GM12891 (cell line): Measurements from ENCODE around the gene RPA3.

Source experiments
- DNase-seq: peaks from one replicate; pipeline ENCODE4 v3.0.0; 2011; ENCODE audit warnings: low spot score; ENCODE audit not compliant: insufficient read length
- FAIRE-seq: peaks from 2 replicates; lab custom pipeline; 2011; peaks lifted over from hg19 to GRCh38; lab: Jason Lieb, UNC
- PAX5 ChIP-seq: IDR thresholded peaks from 2 replicates; pipeline ENCODE4 v1.6.1; 2011; ENCODE audit warnings: low read length, moderate library complexity, mild to moderate bottlenecking; ENCODE audit not compliant: insufficient read depth, severe bottlenecking
- POLR2A ChIP-seq: IDR thresholded peaks from 2 replicates; pipeline ENCODE4 v1.6.1; 2011; ENCODE audit warnings: low read depth, low read length, control low read depth
- POLR2AphosphoS5 ChIP-seq: IDR thresholded peaks from 2 replicates; pipeline ENCODE4 v1.6.1; 2011; ENCODE audit warnings: low read depth, low read length, control low read depth
- POU2F2 ChIP-seq: IDR thresholded peaks from 2 replicates; pipeline ENCODE4 v1.6.1; 2011; ENCODE audit warnings: low read depth, mild to moderate bottlenecking, control low read depth, low read length, moderate library complexity
- SPI1 ChIP-seq: IDR thresholded peaks from 2 replicates; pipeline ENCODE4 v1.6.1; 2011; ENCODE audit warnings: low read depth, low read length, control low read depth
- TAF1 ChIP-seq: IDR thresholded peaks from 2 replicates; pipeline ENCODE4 v1.6.1; 2011; ENCODE audit warnings: low read depth, low read length, control low read depth

RPA3 gene

GRCh38 chr7:7706556-7707172, 11.7 kb downstream of the RPA3 start:
- DNase-seq (no peak), FAIRE-seq (peak; percentile 41)
- no peak for TF ChIP-seq PAX5
- no peak for TF ChIP-seq POLR2A
- TF ChIP-seq SPI1, result no peak
- no peak for TF ChIP-seq TAF1
- no peak for TF ChIP-seq POU2F2
- no peak for TF ChIP-seq POLR2AphosphoS5

GRCh38 chr7:7706101-7706511, 12.3 kb downstream of the RPA3 start:
- TF ChIP-seq SPI1, result peak; percentile 53; the same call in 1 of the 2 replicates
- no peak for TF ChIP-seq POLR2AphosphoS5
- no peak for TF ChIP-seq POU2F2
- no peak for TF ChIP-seq POLR2A
- FAIRE-seq, result peak; percentile 62
- no peak for DNase-seq

GRCh38 chr7:7705318-7705717, 13.1 kb downstream of the RPA3 start:
- FAIRE-seq, result peak; percentile 13
- TF ChIP-seq SPI1, result no peak
- no peak for TF ChIP-seq PAX5
- no peak for TF ChIP-seq POLR2A
- no peak for TF ChIP-seq POU2F2
- TF ChIP-seq TAF1, result no peak
- no peak for TF ChIP-seq POLR2AphosphoS5
- no peak for DNase-seq

GRCh38 chr7:7704867-7705266, 13.5 kb downstream of the RPA3 start:
- FAIRE-seq (no peak), DNase-seq (no peak)
- no peak for TF ChIP-seq POLR2A
- TF ChIP-seq POLR2AphosphoS5, result no peak
- no peak for TF ChIP-seq SPI1
- no peak for TF ChIP-seq TAF1
- no peak for TF ChIP-seq POU2F2
- TF ChIP-seq PAX5, result no peak

GRCh38 chr7:7703427-7703826, 15.0 kb downstream of the RPA3 start:
- FAIRE-seq (no peak), DNase-seq (no peak)
- TF ChIP-seq POLR2A (no peak), POLR2AphosphoS5 (no peak), POU2F2 (no peak), SPI1 (no peak), PAX5 (no peak), TAF1 (no peak)

GRCh38 chr7:7702826-7703225, 15.6 kb downstream of the RPA3 start:
- DNase-seq, result no peak
- FAIRE-seq, result peak; percentile 52
- no peak for TF ChIP-seq TAF1
- TF ChIP-seq POLR2AphosphoS5, result no peak
- TF ChIP-seq POLR2A, result no peak
- no peak for TF ChIP-seq SPI1
- no peak for TF ChIP-seq PAX5
- no peak for TF ChIP-seq POU2F2

- DNase-seq, result no peak
Measured at GRCh38 chr7:7701527-7701926, 16.9 kb downstream of the RPA3 start.

GRCh38 chr7:7699970-7700369, 18.4 kb downstream of the RPA3 start:
- DNase-seq (no peak), FAIRE-seq (no peak)
- TF ChIP-seq PAX5 (no peak), SPI1 (no peak), POU2F2 (no peak), TAF1 (no peak), POLR2AphosphoS5 (no peak), POLR2A (no peak)

More at GRCh38 chr7:7701527-7701926, 16.9 kb downstream of the RPA3 start:
- TF ChIP-seq POU2F2, result no peak
- TF ChIP-seq POLR2A, result no peak
- TF ChIP-seq POLR2AphosphoS5, result no peak
- no peak for TF ChIP-seq PAX5
- TF ChIP-seq TAF1, result no peak
- no peak for TF ChIP-seq SPI1
- peak; percentile 90 for FAIRE-seq

- no peak for TF ChIP-seq PAX5
- no peak for TF ChIP-seq TAF1
- TF ChIP-seq POU2F2, result no peak
- TF ChIP-seq POLR2A, result no peak
- TF ChIP-seq POLR2AphosphoS5, result no peak
- TF ChIP-seq SPI1, result no peak
- DNase-seq (no peak), FAIRE-seq (no peak)
Measured at GRCh38 chr7:7699380-7699779, 19.0 kb downstream of the RPA3 start.

GRCh38 chr7:7698930-7699329, 19.5 kb downstream of the RPA3 start:
- no peak for FAIRE-seq
- DNase-seq, result no peak
- TF ChIP-seq PAX5 (no peak), SPI1 (no peak), TAF1 (no peak), POLR2A (no peak), POU2F2 (no peak), POLR2AphosphoS5 (no peak)
